ENCODE data around the gene FABP3. TPM values are rescaled to one million over a fixed set of nuclear protein-coding genes. Genes with fewer than 3 reads are reported as not detected.

FABP3 gene
- polyA plus RNA-seq, 1 donor from 2014 or later: 7.1 TPM

GRCh38 chr1:31381394-31382294 is 8.8 kb upstream of the FABP3 start:
- H3K9me3 ChIP-seq (ENCODE audit: low read length): no peaks in the 10 kb centered on the region
- TF ChIP-seq EP300 (conservative IDR thresholded peaks at IDR 0.05; ENCODE audit: poor library complexity, severe bottlenecking) (no peak), REST (IDR thresholded peaks at IDR 0.05; ENCODE audit: borderline replicate concordance) (no peak), POLR2AphosphoS5 (IDR thresholded peaks at IDR 0.05) (no peak), SMC3 (conservative IDR thresholded peaks at IDR 0.05; ENCODE audit: poor library complexity) (no peak), MXI1 (conservative IDR thresholded peaks at IDR 0.05; ENCODE audit: poor library complexity, severe bottlenecking) (no peak), CTCF (IDR thresholded peaks at IDR 0.05; ENCODE audit: poor library complexity, severe bottlenecking) (no peak), RAD21 (conservative IDR thresholded peaks at IDR 0.05) (no peak), EZH2 (IDR thresholded peaks at IDR 0.05; ENCODE audit: borderline replicate concordance, insufficient read depth, low read length, poor library complexity, severe bottlenecking) (no peak), TAF1 (IDR thresholded peaks at IDR 0.05; ENCODE audit: low read depth) (no peak)
- no peak overlapping the region for H3K9ac ChIP-seq (ENCODE audit: low read length)
- H3F3A ChIP-seq (ENCODE audit: insufficient read depth, low read length, poor library complexity, severe bottlenecking): no peaks in the 10 kb centered on the region
- H3K27ac ChIP-seq (ENCODE audit: low read length): no peak overlapping the region
- no peak overlapping the region for H3K4me2 ChIP-seq (ENCODE audit: low read length)
- H3K79me2 ChIP-seq (replicated peaks; ENCODE audit: insufficient read depth, low read length): no peaks in the 10 kb centered on the region
- no peaks in the 10 kb centered on the region for H3K9me2 ChIP-seq (ENCODE audit: insufficient read depth, low read length)
- no peak overlapping the region for H2AFZ ChIP-seq (ENCODE audit: low read depth, low read length)
- no peak overlapping the region for H3K4me3 ChIP-seq (ENCODE audit: low read length)
- no peaks in the 10 kb centered on the region for H3K27me3 ChIP-seq (ENCODE audit: insufficient read depth, low read depth, low read length)
- H3K36me3 ChIP-seq (ENCODE audit: insufficient read depth, low read length): no peaks in the 10 kb centered on the region
- no peaks in the 10 kb centered on the region for H4K20me1 ChIP-seq (ENCODE audit: insufficient read depth)

- Histone ChIP-seq H3K79me2 (replicated peaks; ENCODE audit: insufficient read depth, low read length) (no peaks in the 10 kb centered on the region), H3K9me3 (ENCODE audit: low read length) (no peaks in the 10 kb centered on the region), H3F3A (ENCODE audit: insufficient read depth, low read length, poor library complexity, severe bottlenecking) (no peaks in the 10 kb centered on the region), H3K4me3 (ENCODE audit: low read length) (no peak overlapping the region), H3K27ac (ENCODE audit: low read length) (no peak overlapping the region), H2AFZ (ENCODE audit: low read depth, low read length) (no peak overlapping the region), H4K20me1 (ENCODE audit: insufficient read depth) (no peaks in the 10 kb centered on the region), H3K9me2 (ENCODE audit: insufficient read depth, low read length) (no peaks in the 10 kb centered on the region), H3K9ac (ENCODE audit: low read length) (no peak overlapping the region), H3K4me2 (ENCODE audit: low read length) (no peak overlapping the region), H3K36me3 (ENCODE audit: insufficient read depth, low read length) (no peaks in the 10 kb centered on the region), H3K27me3 (ENCODE audit: insufficient read depth, low read depth, low read length) (no peaks in the 10 kb centered on the region)
- no peak for TF ChIP-seq EP300 (conservative IDR thresholded peaks at IDR 0.05; ENCODE audit: poor library complexity, severe bottlenecking)
- TF ChIP-seq POLR2AphosphoS5 (IDR thresholded peaks at IDR 0.05): no peak
These were observed 7.3 kb upstream of the FABP3 start for GRCh38 chr1:31380181-31380580.
